Measurements from ENCODE around the gene SLC30A2.

DNA sequence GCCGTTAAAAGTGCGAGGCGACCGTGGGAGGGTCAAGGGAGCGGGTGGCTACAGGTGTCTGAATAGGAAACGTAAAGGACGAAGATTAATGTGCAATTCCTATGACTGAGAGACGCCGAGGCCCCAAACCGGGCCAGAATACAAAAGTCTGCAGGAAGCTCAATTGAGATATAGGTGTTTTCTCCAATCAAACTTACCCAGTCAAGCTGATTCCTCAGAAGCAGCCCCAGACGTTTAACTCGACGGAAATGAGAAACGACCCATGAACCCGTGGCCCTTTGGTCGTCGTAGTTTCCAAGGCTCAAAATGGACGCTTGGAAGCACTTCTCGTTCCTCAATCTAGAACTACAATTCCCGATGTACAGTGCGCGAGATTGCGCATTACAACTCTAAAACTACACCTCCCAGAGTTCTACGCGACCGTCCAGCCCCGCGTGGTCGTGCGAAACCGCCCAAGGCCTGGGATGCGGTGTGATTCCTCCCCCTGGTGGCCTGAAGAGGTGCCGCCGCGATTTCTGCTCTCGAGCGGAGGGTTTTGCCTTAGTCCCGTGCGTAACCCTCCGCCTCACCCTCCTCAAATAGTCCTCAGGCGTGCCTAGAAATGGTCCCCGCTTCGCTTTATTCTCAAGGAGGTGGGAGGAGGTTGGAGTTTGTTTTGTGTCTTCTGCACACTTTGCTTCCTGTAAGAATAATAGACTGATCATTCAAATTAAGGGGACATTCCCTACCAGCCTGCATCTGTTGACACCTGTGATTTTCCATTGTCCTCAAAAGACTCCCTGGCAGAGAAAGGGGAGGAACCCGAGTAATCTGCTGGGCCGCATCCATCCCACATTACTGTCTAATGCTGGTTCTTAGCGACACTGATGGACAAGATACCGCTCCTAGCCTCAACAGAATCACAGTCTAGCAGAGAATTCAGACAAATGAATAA, 47.8 kb downstream of the SLC30A2 start, which contains the start of gene PAFAH2:
- TF ChIP-seq, protein P1, sequence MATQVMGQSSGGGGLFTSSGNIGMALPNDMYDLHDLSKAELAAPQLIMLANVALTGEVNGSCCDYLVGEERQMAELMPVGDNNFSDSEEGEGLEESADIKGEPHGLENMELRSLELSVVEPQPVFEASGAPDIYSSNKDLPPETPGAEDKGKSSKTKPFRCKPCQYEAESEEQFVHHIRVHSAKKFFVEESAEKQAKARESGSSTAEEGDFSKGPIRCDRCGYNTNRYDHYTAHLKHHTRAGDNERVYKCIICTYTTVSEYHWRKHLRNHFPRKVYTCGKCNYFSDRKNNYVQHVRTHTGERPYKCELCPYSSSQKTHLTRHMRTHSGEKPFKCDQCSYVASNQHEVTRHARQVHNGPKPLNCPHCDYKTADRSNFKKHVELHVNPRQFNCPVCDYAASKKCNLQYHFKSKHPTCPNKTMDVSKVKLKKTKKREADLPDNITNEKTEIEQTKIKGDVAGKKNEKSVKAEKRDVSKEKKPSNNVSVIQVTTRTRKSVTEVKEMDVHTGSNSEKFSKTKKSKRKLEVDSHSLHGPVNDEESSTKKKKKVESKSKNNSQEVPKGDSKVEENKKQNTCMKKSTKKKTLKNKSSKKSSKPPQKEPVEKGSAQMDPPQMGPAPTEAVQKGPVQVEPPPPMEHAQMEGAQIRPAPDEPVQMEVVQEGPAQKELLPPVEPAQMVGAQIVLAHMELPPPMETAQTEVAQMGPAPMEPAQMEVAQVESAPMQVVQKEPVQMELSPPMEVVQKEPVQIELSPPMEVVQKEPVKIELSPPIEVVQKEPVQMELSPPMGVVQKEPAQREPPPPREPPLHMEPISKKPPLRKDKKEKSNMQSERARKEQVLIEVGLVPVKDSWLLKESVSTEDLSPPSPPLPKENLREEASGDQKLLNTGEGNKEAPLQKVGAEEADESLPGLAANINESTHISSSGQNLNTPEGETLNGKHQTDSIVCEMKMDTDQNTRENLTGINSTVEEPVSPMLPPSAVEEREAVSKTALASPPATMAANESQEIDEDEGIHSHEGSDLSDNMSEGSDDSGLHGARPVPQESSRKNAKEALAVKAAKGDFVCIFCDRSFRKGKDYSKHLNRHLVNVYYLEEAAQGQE (IDR thresholded peaks at IDR 0.05; ENCODE audit: insufficient read depth in 1 of 2, low read depth in 2 of 2, low read length in 1 of 2): no peak
- TF ChIP-seq, protein P2, sequence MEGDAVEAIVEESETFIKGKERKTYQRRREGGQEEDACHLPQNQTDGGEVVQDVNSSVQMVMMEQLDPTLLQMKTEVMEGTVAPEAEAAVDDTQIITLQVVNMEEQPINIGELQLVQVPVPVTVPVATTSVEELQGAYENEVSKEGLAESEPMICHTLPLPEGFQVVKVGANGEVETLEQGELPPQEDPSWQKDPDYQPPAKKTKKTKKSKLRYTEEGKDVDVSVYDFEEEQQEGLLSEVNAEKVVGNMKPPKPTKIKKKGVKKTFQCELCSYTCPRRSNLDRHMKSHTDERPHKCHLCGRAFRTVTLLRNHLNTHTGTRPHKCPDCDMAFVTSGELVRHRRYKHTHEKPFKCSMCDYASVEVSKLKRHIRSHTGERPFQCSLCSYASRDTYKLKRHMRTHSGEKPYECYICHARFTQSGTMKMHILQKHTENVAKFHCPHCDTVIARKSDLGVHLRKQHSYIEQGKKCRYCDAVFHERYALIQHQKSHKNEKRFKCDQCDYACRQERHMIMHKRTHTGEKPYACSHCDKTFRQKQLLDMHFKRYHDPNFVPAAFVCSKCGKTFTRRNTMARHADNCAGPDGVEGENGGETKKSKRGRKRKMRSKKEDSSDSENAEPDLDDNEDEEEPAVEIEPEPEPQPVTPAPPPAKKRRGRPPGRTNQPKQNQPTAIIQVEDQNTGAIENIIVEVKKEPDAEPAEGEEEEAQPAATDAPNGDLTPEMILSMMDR (IDR thresholded peaks at IDR 0.05): peak; percentile 97
- peak; percentile 73 for TF ChIP-seq POLR2AphosphoS5 (IDR thresholded peaks at IDR 0.05; ENCODE audit: low read depth, low read length)
- peak; percentile 50; the same call in 1 of the 2 replicates for TF ChIP-seq SIN3A (IDR thresholded peaks at IDR 0.05; ENCODE audit: borderline replicate concordance, insufficient read depth, low read depth, low read length)
